IMR-90 (cell line): ENCODE measurements around the gene EIF2B2. TPM values are rescaled to one million over a fixed set of nuclear protein-coding genes. Genes with fewer than 3 reads are reported as not detected.

ENCODE experiments used
- ATAC-seq: fragments of 200-7000 bp; cut with Tn5 transposase; 2 replicates; pipeline ENCODE4 v1.9.1; 2020; ENCODE audit warnings: low read depth, mild to moderate bottlenecking, moderate library complexity
- BruUV-seq: library from RNA; stranded (reverse); fragments of 400-500 nt; replicated peaks from 2 replicates; lab custom pipeline; 2021; lab: Mats Ljungman, UMichigan
- CTCF ChIA-PET: fragments of 300-600 bp; formaldehyde crosslinking; extraction: SDS; loops from one replicate; lab custom pipeline; 2021; ENCODE audit warnings: antibody characterized with exemption; lab: Yijun Ruan, JAX
- POLR2A ChIA-PET: fragments of 300-600 bp; sonication (Branson Sonifier 250); formaldehyde crosslinking; loops from one replicate; lab custom pipeline; 2022; ENCODE audit warnings: antibody characterized with exemption; ENCODE audit not compliant: unreplicated experiment; lab: Charles Lee
- DNase-seq: peaks from one replicate; pipeline ENCODE4 v3.0.0; 2013
- H2AFZ ChIP-seq: replicated peaks from 2 replicates; pipeline ENCODE3; 2013; ENCODE audit warnings: low read length, mild to moderate bottlenecking; ENCODE audit not compliant: poor library complexity
- H2AK5ac ChIP-seq: 2 replicates; pipeline ENCODE4 v1.6.1; 2013; ENCODE audit warnings: low read depth, low read length, inconsistent platforms
- H2AK9ac ChIP-seq: replicated peaks from 2 replicates; pipeline ENCODE3; 2013; ENCODE audit warnings: mild to moderate bottlenecking, low read depth, low read length, moderate library complexity; ENCODE audit not compliant: poor library complexity
- H2BK120ac ChIP-seq: 2 replicates; pipeline ENCODE4 v1.6.1; 2013; ENCODE audit warnings: low read depth, low read length, inconsistent platforms
- H2BK15ac ChIP-seq: 3 replicates; pipeline ENCODE4 v1.6.1; 2013; ENCODE audit warnings: low read depth, low read length, inconsistent platforms
- H2BK20ac ChIP-seq: 2 replicates; pipeline ENCODE4 v1.6.1; 2013; ENCODE audit warnings: low read depth, mild to moderate bottlenecking, inconsistent platforms, low read length, moderate library complexity
- H2BK5ac ChIP-seq: 2 replicates; pipeline ENCODE4 v1.6.1; 2013; ENCODE audit warnings: mild to moderate bottlenecking, low read depth, low read length, inconsistent platforms; ENCODE audit not compliant: poor library complexity, severe bottlenecking
- H3K14ac ChIP-seq: replicated peaks from 2 replicates; pipeline ENCODE4 v1.6.1; 2013; ENCODE audit warnings: low read depth, low read length, inconsistent platforms
- H3K18ac ChIP-seq: 2 replicates; pipeline ENCODE4 v1.6.1; 2013; ENCODE audit warnings: low read depth, low read length, control low read depth
- H3K23ac ChIP-seq: 2 replicates; pipeline ENCODE4 v1.6.1; 2013; ENCODE audit warnings: low read depth, low read length, inconsistent platforms
- H3K27ac ChIP-seq: 2 replicates; pipeline ENCODE4 v1.5.1; 2013; ENCODE audit warnings: mild to moderate bottlenecking, control low read depth, low read length; ENCODE audit not compliant: insufficient read depth
- H3K27me3 ChIP-seq: 2 replicates; pipeline ENCODE4 v1.6.1; 2013; ENCODE audit warnings: low read length; ENCODE audit not compliant: control insufficient read depth, insufficient read depth
- H3K36me3 ChIP-seq: 2 replicates; pipeline ENCODE4 v1.6.1; 2013; ENCODE audit warnings: low read length, mixed read lengths; ENCODE audit not compliant: control insufficient read depth, insufficient read depth
- H3K4ac ChIP-seq: 2 replicates; pipeline ENCODE4 v1.6.1; 2013; ENCODE audit warnings: low read depth, low read length, inconsistent platforms
- H3K4me1 ChIP-seq: 2 replicates; pipeline ENCODE4 v1.6.1; 2013; ENCODE audit warnings: low read length, mixed read lengths; ENCODE audit not compliant: control insufficient read depth, insufficient read depth
- H3K4me2 ChIP-seq: 2 replicates; pipeline ENCODE4 v1.6.1; 2013; ENCODE audit warnings: low read depth, mild to moderate bottlenecking, control low read depth, low read length, moderate library complexity
- H3K4me3 ChIP-seq: 2 replicates; pipeline ENCODE4 v1.5.1; 2013; ENCODE audit warnings: low read depth, mild to moderate bottlenecking, control low read depth, low read length, moderate library complexity; ENCODE audit not compliant: insufficient read depth
- H3K56ac ChIP-seq: 2 replicates; pipeline ENCODE4 v1.6.1; 2013; ENCODE audit warnings: low read length, inconsistent platforms; ENCODE audit not compliant: insufficient read depth; ENCODE audit errors: extremely low read depth
- H3K79me1 ChIP-seq, 2 experiments: 2 replicates each; pipeline ENCODE4 v1.6.1; 2013; ENCODE audit warnings: low read length in 2 of 2, inconsistent platforms in 1 of 2, low read depth in 1 of 2
- H3K9ac ChIP-seq: 2 replicates; pipeline ENCODE4 v1.6.1; 2013; ENCODE audit warnings: low read depth, low read length, control low read depth
- H3K9me1 ChIP-seq: 2 replicates; pipeline ENCODE4 v1.6.1; 2013; ENCODE audit warnings: low read length, inconsistent platforms; ENCODE audit not compliant: insufficient read depth
- H3K9me3 ChIP-seq: 2 replicates; pipeline ENCODE4 v1.6.1; 2013; ENCODE audit warnings: low read length; ENCODE audit not compliant: control insufficient read depth, insufficient read depth
- H4K20me1 ChIP-seq: 2 replicates; pipeline ENCODE4 v1.6.1; 2013; ENCODE audit warnings: low read length, inconsistent platforms; ENCODE audit not compliant: insufficient read depth
- H4K5ac ChIP-seq: 2 replicates; pipeline ENCODE4 v1.6.1; 2013; ENCODE audit warnings: mild to moderate bottlenecking, low read depth, low read length, control low read depth
- H4K8ac ChIP-seq, 2 experiments: 2 replicates each; pipeline ENCODE4 v1.6.1; 2013; ENCODE audit warnings: low read depth in 2 of 2, low read length in 2 of 2, control low read depth in 1 of 2, inconsistent platforms in 1 of 2
- H4K91ac ChIP-seq: 2 replicates; pipeline ENCODE4 v1.6.1; 2013; ENCODE audit warnings: low read depth, low read length, inconsistent platforms; ENCODE audit not compliant: insufficient read depth
- BHLHE40 ChIP-seq: fragments of 150-350 bp; IDR thresholded peaks from 2 replicates; pipeline ENCODE4 v1.6.1; 2016; ENCODE audit warnings: mild to moderate bottlenecking, low read depth, low read length
- CEBPB ChIP-seq: IDR thresholded peaks from 2 replicates; pipeline ENCODE4 v1.6.1; 2012; ENCODE audit warnings: low read depth, low read length, improper control_type of control experiment
- CHD1 ChIP-seq: IDR thresholded peaks from 2 replicates; pipeline ENCODE4 v1.6.1; 2012; ENCODE audit warnings: low read depth, low read length, improper control_type of control experiment
- FOS ChIP-seq: fragments of 150-350 bp; IDR thresholded peaks from 2 replicates; pipeline ENCODE4 v1.6.1; 2016; ENCODE audit warnings: low read depth, low read length
- MAFK ChIP-seq: IDR thresholded peaks from 2 replicates; pipeline ENCODE4 v1.6.1; 2012; ENCODE audit warnings: low read depth, low read length, improper control_type of control experiment
- MAZ ChIP-seq: IDR thresholded peaks from 2 replicates; pipeline ENCODE4 v1.6.1; 2012; ENCODE audit warnings: low read depth, mild to moderate bottlenecking, low read length, improper control_type of control experiment, moderate library complexity, borderline replicate concordance
- MXI1 ChIP-seq: IDR thresholded peaks from 2 replicates; pipeline ENCODE4 v1.6.1; 2012; ENCODE audit warnings: low read depth, mild to moderate bottlenecking, low read length, moderate library complexity, borderline replicate concordance
- NFE2L2 ChIP-seq: fragments of 150-350 bp; IDR thresholded peaks from 2 replicates; pipeline ENCODE4 v1.6.1; 2016; ENCODE audit warnings: low read depth, mild to moderate bottlenecking, low read length
- POLR2A ChIP-seq: IDR thresholded peaks from 2 replicates; pipeline ENCODE4 v1.6.1; 2012; ENCODE audit warnings: mild to moderate bottlenecking, low read depth, low read length
- RAD21 ChIP-seq: IDR thresholded peaks from 2 replicates; pipeline ENCODE4 v1.6.1; 2012; ENCODE audit warnings: low read length, improper control_type of control experiment
- RCOR1 ChIP-seq: IDR thresholded peaks from 2 replicates; pipeline ENCODE4 v1.6.1; 2012; ENCODE audit warnings: mild to moderate bottlenecking, low read length, improper control_type of control experiment; ENCODE audit not compliant: insufficient replicate concordance
- RFX5 ChIP-seq: IDR thresholded peaks from 2 replicates; pipeline ENCODE4 v1.8.0; 2012; ENCODE audit warnings: low read depth, mild to moderate bottlenecking, low read length, moderate library complexity
- SMC3 ChIP-seq: fragments of 150-350 bp; IDR thresholded peaks from 2 replicates; pipeline ENCODE4 v1.6.1; 2016; ENCODE audit warnings: low read depth, mild to moderate bottlenecking, antibody characterized with exemption, low read length, moderate library complexity
- WGBS, 2 experiments: methylation state at CpG; one replicate each; pipeline versions ENCODE4 v1.1.5 to v1.1.7; 2013; ENCODE audit warnings: missing lambda C conversion rate in 2 of 2; ENCODE audit not compliant: insufficient read length in 1 of 2; ENCODE audit errors: extremely low coverage in 2 of 2; 5-methylcytosine and 5-hydroxymethylcytosine counted together
- dilution Hi-C: fragments of 300-500 bp; cut with HindIII; formaldehyde crosslinking; loops from one replicate; pipeline ENCODE4 v1.14.3; 2018; ENCODE audit warnings: low sequenced_read_pairs; ENCODE audit not compliant: unreplicated experiment
- in situ Hi-C: fragments of 300-500 bp; cut with MboI; formaldehyde crosslinking; loops from 3 replicates; pipeline ENCODE4 v1.14.3; 2019; ENCODE audit warnings: low sequenced_read_pairs, inconsistent platforms, mixed read lengths
- intact Hi-C: fragments of 100-400 bp; cut with micrococcal nuclease; formaldehyde crosslinking; loops from 2 replicates; pipeline ENCODE4 v1.10.0; 2022
- polyA plus RNA-seq, 3 experiments: library from polyadenylated mRNA; depleted of rRNA; stranded (reverse); fragments of >200 nt; gene quantifications; 2 replicates each; pipeline ENCODE4 v1.2.3, GENCODE V29; 2012; ENCODE audit warnings: low replicate concordance in 1 of 3
- total RNA-seq: library from RNA; depleted of rRNA; stranded (reverse); fragments of >200 nt; gene quantifications from 2 replicates; pipeline ENCODE4 v1.2.3, GENCODE V29; 2012
- TF ChIP-seq, protein P1 (sequence below): conservative IDR thresholded peaks from 2 replicates; pipeline ENCODE4 v1.5.1; 2012; ENCODE audit warnings: mild to moderate bottlenecking, low read depth, low read length, improper control_type of control experiment
- TF ChIP-seq, protein P2 (sequence below): fragments of 150-350 bp; IDR thresholded peaks from 2 replicates; pipeline ENCODE4 v1.6.1; 2016; ENCODE audit warnings: low read depth, mild to moderate bottlenecking, low read length, moderate library complexity, borderline replicate concordance
- TF ChIP-seq, protein P3 (sequence below): fragments of 150-350 bp; IDR thresholded peaks from 2 replicates; pipeline ENCODE4 v1.6.1; 2017; ENCODE audit warnings: mild to moderate bottlenecking, antibody characterized with exemption, low read length, low read depth

The EIF2B2 gene
- total and polyA plus RNA-seq, 2 of the 4 experiments (the other 2 are of a cell fraction): 63.6 to 70.1 TPM

DNA sequence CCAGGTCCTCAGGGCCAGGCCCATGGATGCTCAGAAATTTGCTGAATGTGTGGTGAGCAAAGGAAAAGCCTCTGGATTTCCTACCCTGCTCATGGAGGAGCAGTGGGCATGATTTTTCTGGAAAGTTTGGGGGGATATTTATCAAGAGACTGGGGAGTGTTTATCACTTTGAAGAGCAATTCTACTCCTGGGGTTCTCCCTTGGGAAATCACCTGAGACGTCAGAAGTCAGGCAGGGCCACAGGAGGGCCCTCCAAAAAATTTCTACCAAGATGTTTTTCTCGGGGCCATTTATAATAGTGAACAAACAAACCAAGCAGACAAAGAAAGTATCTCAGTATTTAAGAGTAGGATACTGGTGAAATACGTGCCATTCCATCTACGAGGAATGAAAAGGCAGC is 20.1 kb upstream of the EIF2B2 start:
- Histone ChIP-seq H3K36me3 (no peaks in the 10 kb centered on the region), H3K9ac (no peak overlapping the region), H4K91ac (no peak overlapping the region), H3K4me1 (peaks cover 15% of the 10 kb centered on the region), H3K4ac (no peak overlapping the region), H2BK5ac (no peak overlapping the region), H3K23ac (no peak overlapping the region), H4K8ac (no peak overlapping the region), H3K27ac (no peak overlapping the region), H4K5ac (no peak overlapping the region), H2AK5ac (no peak overlapping the region), H3K14ac (no peak overlapping the region), H3K4me2 (no peak overlapping the region), H2BK20ac (no peak overlapping the region), H3K9me1 (peaks cover 6% of the 10 kb centered on the region; the same call in 1 of the 2 replicates), H3K4me3 (no peak overlapping the region), H3K18ac (no peak overlapping the region), H2AFZ (no peak overlapping the region), H2AK9ac (no peak overlapping the region), H3K9me3 (no peaks in the 10 kb centered on the region), H2BK120ac (no peak overlapping the region), H2BK15ac (no peak overlapping the region), H4K20me1 (no peaks in the 10 kb centered on the region), H3K27me3 (no peaks in the 10 kb centered on the region), H3K79me1 (no peaks in the 10 kb centered on the region), H3K56ac (no peak overlapping the region)
- dilution Hi-C loops: no loop called here
- no TSS peak for BruUV-seq
- 100% methylated on average over 1 of the region's 4 CpGs; no CpG with 5 or more reads in 1 of the 2 experiments for WGBS, 2 experiments
- TF ChIP-seq SMC3: no peak
- TF ChIP-seq, protein P1, sequence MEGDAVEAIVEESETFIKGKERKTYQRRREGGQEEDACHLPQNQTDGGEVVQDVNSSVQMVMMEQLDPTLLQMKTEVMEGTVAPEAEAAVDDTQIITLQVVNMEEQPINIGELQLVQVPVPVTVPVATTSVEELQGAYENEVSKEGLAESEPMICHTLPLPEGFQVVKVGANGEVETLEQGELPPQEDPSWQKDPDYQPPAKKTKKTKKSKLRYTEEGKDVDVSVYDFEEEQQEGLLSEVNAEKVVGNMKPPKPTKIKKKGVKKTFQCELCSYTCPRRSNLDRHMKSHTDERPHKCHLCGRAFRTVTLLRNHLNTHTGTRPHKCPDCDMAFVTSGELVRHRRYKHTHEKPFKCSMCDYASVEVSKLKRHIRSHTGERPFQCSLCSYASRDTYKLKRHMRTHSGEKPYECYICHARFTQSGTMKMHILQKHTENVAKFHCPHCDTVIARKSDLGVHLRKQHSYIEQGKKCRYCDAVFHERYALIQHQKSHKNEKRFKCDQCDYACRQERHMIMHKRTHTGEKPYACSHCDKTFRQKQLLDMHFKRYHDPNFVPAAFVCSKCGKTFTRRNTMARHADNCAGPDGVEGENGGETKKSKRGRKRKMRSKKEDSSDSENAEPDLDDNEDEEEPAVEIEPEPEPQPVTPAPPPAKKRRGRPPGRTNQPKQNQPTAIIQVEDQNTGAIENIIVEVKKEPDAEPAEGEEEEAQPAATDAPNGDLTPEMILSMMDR: no peak
- no peak for TF ChIP-seq CEBPB
- TF ChIP-seq CHD1: no peak
- no peak for TF ChIP-seq RAD21
- TF ChIP-seq RFX5: no peak
- no peak for TF ChIP-seq BHLHE40
- TF ChIP-seq MXI1: no peak
- no peak for TF ChIP-seq MAFK
- no peak for TF ChIP-seq NFE2L2
- no peak for TF ChIP-seq MAZ
- TF ChIP-seq, protein P2, sequence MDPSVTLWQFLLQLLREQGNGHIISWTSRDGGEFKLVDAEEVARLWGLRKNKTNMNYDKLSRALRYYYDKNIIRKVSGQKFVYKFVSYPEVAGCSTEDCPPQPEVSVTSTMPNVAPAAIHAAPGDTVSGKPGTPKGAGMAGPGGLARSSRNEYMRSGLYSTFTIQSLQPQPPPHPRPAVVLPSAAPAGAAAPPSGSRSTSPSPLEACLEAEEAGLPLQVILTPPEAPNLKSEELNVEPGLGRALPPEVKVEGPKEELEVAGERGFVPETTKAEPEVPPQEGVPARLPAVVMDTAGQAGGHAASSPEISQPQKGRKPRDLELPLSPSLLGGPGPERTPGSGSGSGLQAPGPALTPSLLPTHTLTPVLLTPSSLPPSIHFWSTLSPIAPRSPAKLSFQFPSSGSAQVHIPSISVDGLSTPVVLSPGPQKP: no peak
- TF ChIP-seq RCOR1: no peak
- no peak for TF ChIP-seq POLR2A
- TF ChIP-seq FOS: no peak
- TF ChIP-seq, protein P3, sequence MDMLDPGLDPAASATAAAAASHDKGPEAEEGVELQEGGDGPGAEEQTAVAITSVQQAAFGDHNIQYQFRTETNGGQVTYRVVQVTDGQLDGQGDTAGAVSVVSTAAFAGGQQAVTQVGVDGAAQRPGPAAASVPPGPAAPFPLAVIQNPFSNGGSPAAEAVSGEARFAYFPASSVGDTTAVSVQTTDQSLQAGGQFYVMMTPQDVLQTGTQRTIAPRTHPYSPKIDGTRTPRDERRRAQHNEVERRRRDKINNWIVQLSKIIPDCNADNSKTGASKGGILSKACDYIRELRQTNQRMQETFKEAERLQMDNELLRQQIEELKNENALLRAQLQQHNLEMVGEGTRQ: no peak
- intact Hi-C loops: no loop called here
- CTCF ChIA-PET: no interaction called here
- in situ Hi-C loops: no loop called here
- POLR2A ChIA-PET: no interaction called here
- no peak for ATAC-seq
- no peak for DNase-seq
